Measurements from ENCODE around the gene SMPD2.

- TF ChIP-seq RBAK (tag by site-specific recombination; IDR thresholded peaks at IDR 0.05) (no peak), ZNF513 (tag by site-specific recombination; IDR thresholded peaks at IDR 0.05) (no peak), ZNF398 (tag by site-specific recombination; IDR thresholded peaks at IDR 0.05) (no peak), MZF1 (tag by site-specific recombination; IDR thresholded peaks at IDR 0.05; ENCODE audit: borderline replicate concordance) (no peak), ZNF404 (tag by site-specific recombination; IDR thresholded peaks at IDR 0.05) (no peak), TCF7L2 (IDR thresholded peaks at IDR 0.05; ENCODE audit: borderline replicate concordance, low read depth, low read length) (no peak)
- TF ChIP-seq, protein P1, sequence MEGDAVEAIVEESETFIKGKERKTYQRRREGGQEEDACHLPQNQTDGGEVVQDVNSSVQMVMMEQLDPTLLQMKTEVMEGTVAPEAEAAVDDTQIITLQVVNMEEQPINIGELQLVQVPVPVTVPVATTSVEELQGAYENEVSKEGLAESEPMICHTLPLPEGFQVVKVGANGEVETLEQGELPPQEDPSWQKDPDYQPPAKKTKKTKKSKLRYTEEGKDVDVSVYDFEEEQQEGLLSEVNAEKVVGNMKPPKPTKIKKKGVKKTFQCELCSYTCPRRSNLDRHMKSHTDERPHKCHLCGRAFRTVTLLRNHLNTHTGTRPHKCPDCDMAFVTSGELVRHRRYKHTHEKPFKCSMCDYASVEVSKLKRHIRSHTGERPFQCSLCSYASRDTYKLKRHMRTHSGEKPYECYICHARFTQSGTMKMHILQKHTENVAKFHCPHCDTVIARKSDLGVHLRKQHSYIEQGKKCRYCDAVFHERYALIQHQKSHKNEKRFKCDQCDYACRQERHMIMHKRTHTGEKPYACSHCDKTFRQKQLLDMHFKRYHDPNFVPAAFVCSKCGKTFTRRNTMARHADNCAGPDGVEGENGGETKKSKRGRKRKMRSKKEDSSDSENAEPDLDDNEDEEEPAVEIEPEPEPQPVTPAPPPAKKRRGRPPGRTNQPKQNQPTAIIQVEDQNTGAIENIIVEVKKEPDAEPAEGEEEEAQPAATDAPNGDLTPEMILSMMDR (tag by site-specific recombination; IDR thresholded peaks at IDR 0.05), result no peak
Observed at GRCh38 chr6:109449795-109450673, 9.5 kb downstream of the SMPD2 start.

All from HEK293 (cell line).